ENCODE results near the gene SMIM43.
A peak's percentile ranks its signal among the peaks of the same experiment; 100 is the strongest.
"Not testable (repeated sequence)": the region's sequence is repeated elsewhere in the genome, so short reads cannot be mapped to it uniquely, and the experiment has no call there.

SMIM43 gene

GRCh38 chr4:121737846-121738554 lies 27.0 kb downstream of the SMIM43 start:
- FAIRE-seq (no peak), DNase-seq (ENCODE audit: insufficient read length, low spot score) (no peak)
- TF ChIP-seq POLR2A (IDR thresholded peaks at IDR 0.05; ENCODE audit: low read depth, low read length) = no peak

- FAIRE-seq (peak; percentile 61), DNase-seq (ENCODE audit: insufficient read length, low spot score) (no peak)
- no peak for TF ChIP-seq POLR2A (IDR thresholded peaks at IDR 0.05; ENCODE audit: low read depth, low read length)
These were observed 28.1 kb downstream of the SMIM43 start for GRCh38 chr4:121736735-121737351.

GRCh38 chr4:121734571-121734970 lies 30.4 kb downstream of the SMIM43 start:
- DNase-seq (ENCODE audit: insufficient read length, low spot score) (no peak), FAIRE-seq (no peak)
- no peak for TF ChIP-seq POLR2A (IDR thresholded peaks at IDR 0.05; ENCODE audit: low read depth, low read length)

- DNase-seq (ENCODE audit: insufficient read length, low spot score) (no peak), FAIRE-seq (no peak)
- TF ChIP-seq POLR2A (IDR thresholded peaks at IDR 0.05; ENCODE audit: low read depth, low read length) = no peak
These were observed 31.0 kb downstream of the SMIM43 start for GRCh38 chr4:121733942-121734341.

GRCh38 chr4:121729753-121730152 lies 35.2 kb downstream of the SMIM43 start:
- not testable (repeated sequence) for FAIRE-seq; DNase-seq (ENCODE audit: insufficient read length, low spot score)

GRCh38 chr4:121728798-121729226 lies 36.2 kb downstream of the SMIM43 start:
- peak; percentile 45 for FAIRE-seq
- DNase-seq (ENCODE audit: insufficient read length, low spot score) = peak; percentile 4

GRCh38 chr4:121728066-121728465 lies 36.9 kb downstream of the SMIM43 start:
- no peak for TF ChIP-seq POLR2A (IDR thresholded peaks at IDR 0.05; ENCODE audit: low read depth, low read length)
- FAIRE-seq = no peak
- no peak for DNase-seq (ENCODE audit: insufficient read length, low spot score)

More at GRCh38 chr4:121728798-121729226, 36.2 kb downstream of the SMIM43 start:
- TF ChIP-seq POLR2A (IDR thresholded peaks at IDR 0.05; ENCODE audit: low read depth, low read length) = no peak

GRCh38 chr4:121726642-121727268 lies 38.2 kb downstream of the SMIM43 start:
- DNase-seq (ENCODE audit: insufficient read length, low spot score) (no peak), FAIRE-seq (peak; percentile 45)
- no peak for TF ChIP-seq POLR2A (IDR thresholded peaks at IDR 0.05; ENCODE audit: low read depth, low read length)

GRCh38 chr4:121724671-121725070 lies 40.3 kb downstream of the SMIM43 start:
- FAIRE-seq (no peak), DNase-seq (ENCODE audit: insufficient read length, low spot score) (no peak)
- no peak for TF ChIP-seq POLR2A (IDR thresholded peaks at IDR 0.05; ENCODE audit: low read depth, low read length)

GRCh38 chr4:121721700-121722099 lies 43.3 kb downstream of the SMIM43 start:
- FAIRE-seq (no peak), DNase-seq (ENCODE audit: insufficient read length, low spot score) (no peak)
- no peak for TF ChIP-seq POLR2A (IDR thresholded peaks at IDR 0.05; ENCODE audit: low read depth, low read length)

- DNase-seq (ENCODE audit: insufficient read length, low spot score) = no peak
- TF ChIP-seq POLR2A (IDR thresholded peaks at IDR 0.05; ENCODE audit: low read depth, low read length) = no peak
- no peak for FAIRE-seq
These were observed 44.9 kb downstream of the SMIM43 start for GRCh38 chr4:121720109-121720508.

- no peak for TF ChIP-seq POLR2A (IDR thresholded peaks at IDR 0.05; ENCODE audit: low read depth, low read length)
- no peak for FAIRE-seq
- DNase-seq (ENCODE audit: insufficient read length, low spot score) = no peak
These were observed 47.2 kb downstream of the SMIM43 start for GRCh38 chr4:121717680-121718237.

GRCh38 chr4:121714548-121714947 lies 50.4 kb downstream of the SMIM43 start:
- no peak for TF ChIP-seq POLR2A (IDR thresholded peaks at IDR 0.05; ENCODE audit: low read depth, low read length)
- no peak for FAIRE-seq
- DNase-seq (ENCODE audit: insufficient read length, low spot score) = no peak

GRCh38 chr4:121712783-121713182 lies 52.2 kb downstream of the SMIM43 start:
- no peak for TF ChIP-seq POLR2A (IDR thresholded peaks at IDR 0.05; ENCODE audit: low read depth, low read length)
- DNase-seq (ENCODE audit: insufficient read length, low spot score) = no peak
- FAIRE-seq = no peak

All from H54 (cell line).